MCF 10A (cell line): ENCODE data around the gene TFF3. TPM values are rescaled to one million over a fixed set of nuclear protein-coding genes. Genes with fewer than 3 reads are reported as not detected.

Experiments
- BruUV-seq: library from RNA; stranded (reverse); fragments of 400-500 nt; replicated peaks from 2 replicates; lab custom pipeline; 2021; lab: Mats Ljungman, UMichigan
- CTCF ChIA-PET: fragments of 300-600 bp; sonication (Branson Sonifier 250); formaldehyde crosslinking; extraction: SDS; loops from one replicate; lab custom pipeline; 2021; ENCODE audit warnings: antibody characterized with exemption, inconsistent platforms; lab: Yijun Ruan, JAX
- POLR2A ChIA-PET: fragments of 300-600, 350-650 bp; sonication (Branson Sonifier 250); formaldehyde crosslinking; extraction: SDS; loops from one replicate; lab custom pipeline; 2020; ENCODE audit warnings: antibody characterized with exemption, inconsistent platforms; lab: Yijun Ruan, JAX
- DNase-seq: peaks from one replicate; pipeline ENCODE4 v3.0.0-alpha.2; 2018; ENCODE audit not compliant: unreplicated experiment
- H3K27ac Mint-ChIP-seq: one replicate; pipeline ENCODE4 v1.8.0; 2022; ENCODE audit warnings: mild to moderate bottlenecking, low read depth, mixed read lengths; ENCODE audit not compliant: unreplicated experiment
- H3K27me3 Mint-ChIP-seq: one replicate; pipeline ENCODE4 v1.8.0; 2022; ENCODE audit warnings: mixed read lengths; ENCODE audit not compliant: insufficient read depth, unreplicated experiment
- H3K36me3 Mint-ChIP-seq: one replicate; pipeline ENCODE4 v1.8.0; 2022; ENCODE audit warnings: mild to moderate bottlenecking, moderate library complexity, mixed read lengths; ENCODE audit not compliant: insufficient read depth, unreplicated experiment
- H3K4me1 Mint-ChIP-seq: one replicate; pipeline ENCODE4 v1.8.0; 2022; ENCODE audit warnings: mixed read lengths; ENCODE audit not compliant: insufficient read depth, unreplicated experiment
- H3K4me3 Mint-ChIP-seq: one replicate; pipeline ENCODE4 v1.8.0; 2022; ENCODE audit warnings: mild to moderate bottlenecking, moderate library complexity, mixed read lengths; ENCODE audit not compliant: unreplicated experiment
- H3K9me3 Mint-ChIP-seq: one replicate; pipeline ENCODE4 v1.8.0; 2022; ENCODE audit warnings: mixed read lengths; ENCODE audit not compliant: unreplicated experiment
- CTCF ChIP-seq: fragments of 200-600 bp; IDR thresholded peaks from one replicate; pipeline ENCODE4 v1.8.0; 2022; ENCODE audit warnings: antibody characterized with exemption, mild to moderate bottlenecking; ENCODE audit not compliant: unreplicated experiment
- intact Hi-C: fragments of 100-400 bp; cut with micrococcal nuclease; formaldehyde crosslinking; loops from 2 replicates; pipeline ENCODE4 v1.14.1; 2022
- total RNA-seq: library from RNA; stranded (reverse); gene quantifications from 2 replicates; pipeline ENCODE4 v1.2.3, GENCODE V29; 2022

Gene TFF3
- total RNA-seq, 1 experiment from 2014 or later: not detected

DNA sequence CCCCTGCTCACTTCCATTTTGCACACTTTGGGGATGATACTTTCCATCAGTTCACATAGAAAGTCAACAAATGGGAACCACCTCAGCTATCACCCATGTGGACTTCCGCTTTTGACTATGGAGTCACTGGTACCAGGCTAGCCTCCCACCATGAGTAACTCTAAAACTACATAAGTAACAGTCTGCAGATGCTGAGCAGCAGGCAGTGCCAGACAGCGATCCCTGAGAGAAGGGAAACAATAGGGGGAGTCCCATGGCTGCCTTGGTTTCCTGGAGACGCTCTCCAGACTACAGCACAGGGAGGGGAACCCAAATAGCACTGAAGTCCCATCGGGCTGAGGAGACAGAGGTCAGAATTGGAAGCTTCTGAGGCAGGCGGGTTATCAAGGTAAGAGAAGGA lies 38.4 kb upstream of the TFF3 start:
- no TSS peak for BruUV-seq
- CTCF ChIA-PET: interaction anchor here (0.6 kb wide), 1 partner anchor 26 kb away, joined by 3 read pairs; no protein-coding TSS in a partner anchor

GRCh38 chr21:42352441-42353095 lies 37.4 kb upstream of the TFF3 start:
- CTCF ChIA-PET: no interaction called here
- Mint-ChIP-seq H3K4me3 (no peak overlapping the region), H3K27ac (no peak overlapping the region), H3K27me3 (peaks cover 29% of the 10 kb centered on the region), H3K4me1 (no peaks in the 10 kb centered on the region), H3K9me3 (peaks cover 14% of the 10 kb centered on the region), H3K36me3 (peaks cover 6% of the 10 kb centered on the region)
- intact Hi-C loops: no loop called here
- POLR2A ChIA-PET: no interaction called here
- no peak for DNase-seq
- no peak for TF ChIP-seq CTCF
- BruUV-seq: no TSS peak

More for the DNA sequence above, 38.4 kb upstream of the TFF3 start:
- Mint-ChIP-seq H3K4me3 (no peak overlapping the region), H3K27ac (no peak overlapping the region), H3K27me3 (peaks cover 29% of the 10 kb centered on the region), H3K4me1 (no peaks in the 10 kb centered on the region), H3K36me3 (peaks cover 6% of the 10 kb centered on the region), H3K9me3 (peaks cover 14% of the 10 kb centered on the region)
- no peak for TF ChIP-seq CTCF
- POLR2A ChIA-PET: no interaction called here
- intact Hi-C loops: no loop called here
- DNase-seq: no peak

DNA sequence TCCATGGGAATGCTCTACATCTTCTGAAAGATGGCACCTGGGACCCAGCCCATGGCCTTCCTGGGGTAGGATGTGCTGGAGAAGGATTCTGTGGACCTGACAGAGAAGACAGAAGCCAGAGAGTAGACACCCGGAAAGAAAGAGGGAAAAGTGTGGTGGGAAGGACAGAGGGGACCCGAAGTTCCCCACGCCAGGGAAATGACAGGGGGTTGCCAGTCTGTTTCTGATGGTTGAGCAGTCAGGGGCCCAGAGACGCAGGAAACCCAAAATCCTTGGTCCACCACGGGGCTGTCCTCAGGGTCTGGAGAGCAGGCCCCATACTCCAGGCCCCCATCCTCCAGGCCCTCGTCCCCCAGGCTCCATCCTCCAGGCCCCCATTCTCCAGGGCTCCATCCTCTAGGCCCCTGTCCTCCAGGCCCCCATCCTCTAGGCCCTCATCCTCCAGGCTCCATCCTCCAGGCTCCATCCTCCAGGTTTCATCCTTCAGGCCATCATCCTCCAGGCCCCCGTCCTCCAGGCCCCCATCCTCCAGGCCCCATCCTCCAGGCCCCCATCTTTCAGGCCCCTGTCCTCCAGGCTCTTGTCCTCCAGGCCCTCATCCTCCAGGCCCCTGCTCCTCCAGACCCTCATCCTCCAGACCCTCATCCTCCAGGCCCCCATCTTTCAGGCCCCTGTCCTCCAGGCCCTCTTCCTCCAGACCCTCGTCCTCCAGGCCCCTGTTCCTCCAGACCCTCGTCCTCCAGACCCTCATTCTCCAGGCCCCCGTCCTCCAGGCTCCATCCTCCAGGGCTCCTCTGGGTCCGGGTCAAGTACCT lies 36.6 kb upstream of the TFF3 start:
- Mint-ChIP-seq H3K27me3 (peaks cover 29% of the 10 kb centered on the region), H3K9me3 (peaks cover 14% of the 10 kb centered on the region), H3K36me3 (peaks cover 6% of the 10 kb centered on the region), H3K4me3 (no peak overlapping the region), H3K27ac (no peak overlapping the region), H3K4me1 (no peaks in the 10 kb centered on the region)
- BruUV-seq: no TSS peak
- DNase-seq: no peak
- CTCF ChIA-PET: interaction anchor here (0.9 kb wide), 1 partner anchor 29 kb away, joined by 3 read pairs; no protein-coding TSS in a partner anchor
- intact Hi-C loops: no loop called here
- TF ChIP-seq CTCF: no peak
- POLR2A ChIA-PET: no interaction called here

- Mint-ChIP-seq H3K4me3 (no peak within 1 kb of the TSS), H3K4me1 (no peaks in the 10 kb centered on the region), H3K36me3 (peaks cover 6% of the 10 kb centered on the region), H3K27ac (no peak within 1 kb of the TSS), H3K27me3 (peaks cover 29% of the 10 kb centered on the region), H3K9me3 (peaks cover 14% of the 10 kb centered on the region)
- no TSS peak for BruUV-seq
- no peak for DNase-seq
- POLR2A ChIA-PET: interaction anchor here (0.6 kb wide), 1 partner anchor 28 kb away, joined by 3 read pairs; no protein-coding TSS in a partner anchor
- intact Hi-C loops: no loop called here
- TF ChIP-seq CTCF: no peak
- CTCF ChIA-PET: interaction anchor here (0.9 kb wide), 1 partner anchor 30 kb away, joined by 3 read pairs; no protein-coding TSS in a partner anchor
Observed at GRCh38 chr21:42350927-42351426, 35.8 kb upstream of the TFF3 start, which contains the start of gene TFF2. TFF2 (minus strand) TSS chr21:42350994; CDS start chr21:42350957, 37 bp downstream.
